Measurements from ENCODE around the gene FGA. TPM values are rescaled to one million over a fixed set of nuclear protein-coding genes. Genes with fewer than 3 reads are reported as not detected.

Gene FGA
- total and polyA plus RNA-seq, 2 of the 8 experiments (the other 6 are each of a cell fraction or from before 2014, with no cell fraction given) = not detected

- TF ChIP-seq SAP30 (IDR thresholded peaks at IDR 0.05; ENCODE audit: insufficient read depth, insufficient replicate concordance, low read length) = no peak
Observed at GRCh38 chr4:154574311-154574710, 16.2 kb downstream of the FGA start (continued).

Measured in H1 (cell line).